ENCODE measurements around the gene ECI2.

Gene ECI2, protein sequence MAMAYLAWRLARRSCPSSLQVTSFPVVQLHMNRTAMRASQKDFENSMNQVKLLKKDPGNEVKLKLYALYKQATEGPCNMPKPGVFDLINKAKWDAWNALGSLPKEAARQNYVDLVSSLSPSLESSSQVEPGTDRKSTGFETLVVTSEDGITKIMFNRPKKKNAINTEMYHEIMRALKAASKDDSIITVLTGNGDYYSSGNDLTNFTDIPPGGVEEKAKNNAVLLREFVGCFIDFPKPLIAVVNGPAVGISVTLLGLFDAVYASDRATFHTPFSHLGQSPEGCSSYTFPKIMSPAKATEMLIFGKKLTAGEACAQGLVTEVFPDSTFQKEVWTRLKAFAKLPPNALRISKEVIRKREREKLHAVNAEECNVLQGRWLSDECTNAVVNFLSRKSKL

DNA sequence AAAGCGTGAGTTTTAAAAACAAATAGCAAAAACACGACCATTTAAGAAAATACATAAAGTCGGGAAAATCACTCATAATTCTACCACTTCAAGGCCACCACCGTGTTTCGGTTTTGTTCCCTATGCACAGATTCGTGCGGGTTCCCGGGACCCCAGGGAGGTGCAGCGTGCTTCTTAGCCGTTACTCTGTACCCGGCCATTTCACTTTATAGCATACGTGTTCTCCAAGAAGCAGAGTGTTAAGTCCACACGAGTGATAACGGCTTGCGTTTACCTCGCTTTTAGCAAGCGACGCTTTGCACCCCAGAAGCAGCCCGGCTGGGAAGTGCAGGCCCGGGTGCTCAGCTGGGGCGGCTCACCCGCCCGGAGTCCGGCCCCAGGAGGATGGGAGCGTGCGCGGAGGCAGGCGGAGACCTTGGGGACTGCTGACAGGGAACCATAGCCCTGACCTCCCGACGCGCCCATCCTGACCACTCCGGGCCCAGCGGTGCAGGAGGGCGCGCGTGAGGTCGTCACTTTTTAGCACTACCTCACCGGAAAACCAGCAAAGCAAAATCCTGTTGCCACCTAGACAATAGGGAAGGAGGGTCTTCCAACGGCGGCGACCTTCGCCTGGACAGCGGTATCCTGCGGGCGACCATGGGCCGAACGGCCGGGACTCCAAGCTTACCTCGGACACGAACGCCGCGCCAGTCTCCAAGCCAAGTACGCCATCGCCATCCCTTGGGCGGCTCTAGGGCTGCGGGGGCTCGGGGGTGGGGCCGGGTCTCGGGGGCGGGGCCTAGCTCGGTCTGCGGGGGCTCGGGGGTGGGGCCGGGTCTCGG is at the start of gene ECI2:
ECI2 (minus strand) TSS at position 735 of the 824 bp plus-strand sequence; CDS start at position 720, 15 bp downstream.
- peak; percentile 81 for DNase-seq

DNA sequence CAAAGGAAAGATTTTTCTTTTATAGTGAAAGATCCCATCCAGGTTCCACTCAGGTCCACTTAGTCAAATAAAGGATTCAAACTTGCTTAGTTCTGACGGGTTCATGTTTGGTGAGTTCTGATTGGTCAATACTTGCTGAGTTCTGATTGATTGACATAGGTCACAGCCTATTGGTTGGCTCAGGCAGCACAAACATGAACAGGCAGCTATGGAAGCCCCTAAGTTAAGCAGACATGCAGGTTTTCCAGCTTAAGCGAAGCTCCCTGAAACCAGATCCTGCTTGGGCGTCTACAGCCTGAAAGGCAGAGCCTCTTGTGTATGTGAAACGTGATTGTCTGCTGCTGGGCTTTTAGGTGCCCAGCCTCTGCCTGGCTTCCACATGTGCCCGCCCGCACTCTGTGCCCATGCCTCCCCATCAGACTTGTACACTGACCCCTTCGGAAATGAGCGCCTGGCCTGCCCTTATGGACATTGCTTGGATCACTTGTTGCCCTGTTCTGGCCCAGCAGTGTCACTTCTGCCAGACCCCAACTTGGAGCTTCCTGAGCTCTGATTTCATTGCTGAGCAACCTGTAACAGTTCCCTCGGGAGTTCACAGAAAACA is 45.4 kb upstream of the ECI2 start:
- peak; percentile 24 for DNase-seq

DNA sequence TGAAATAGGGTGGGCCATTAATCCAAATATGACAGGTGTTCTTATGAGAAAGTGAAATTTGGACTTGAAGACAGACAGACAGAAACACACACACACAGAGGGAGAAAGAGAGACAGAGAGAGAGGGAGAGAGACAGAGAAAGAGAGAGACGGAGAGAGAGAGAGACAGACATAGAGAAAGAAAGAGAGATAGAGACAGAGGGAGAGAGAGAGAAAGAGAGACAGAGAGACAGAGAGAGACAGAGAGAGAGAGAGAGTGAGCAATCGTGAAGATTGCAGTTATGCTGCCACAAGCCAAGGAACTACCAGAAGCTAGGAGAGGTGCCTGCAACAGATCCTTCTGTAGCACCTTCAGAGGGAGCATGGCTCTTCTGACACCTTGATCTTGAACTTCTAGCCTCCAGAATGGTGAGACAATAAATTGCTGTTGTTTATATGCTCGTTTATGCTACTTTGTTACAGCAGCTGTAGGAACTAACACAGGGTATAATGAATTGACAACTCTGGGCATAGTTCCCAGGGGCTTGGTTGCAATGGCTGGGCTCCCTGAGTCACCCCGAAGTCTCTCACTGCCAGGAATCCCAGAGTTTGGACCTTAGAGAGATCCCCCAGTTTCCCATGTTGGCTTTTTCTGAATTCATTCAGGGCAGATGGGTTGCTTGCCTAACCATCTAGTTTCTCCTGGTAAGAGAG is 44.7 kb upstream of the ECI2 start:
- DNase-seq: no peak

DNA sequence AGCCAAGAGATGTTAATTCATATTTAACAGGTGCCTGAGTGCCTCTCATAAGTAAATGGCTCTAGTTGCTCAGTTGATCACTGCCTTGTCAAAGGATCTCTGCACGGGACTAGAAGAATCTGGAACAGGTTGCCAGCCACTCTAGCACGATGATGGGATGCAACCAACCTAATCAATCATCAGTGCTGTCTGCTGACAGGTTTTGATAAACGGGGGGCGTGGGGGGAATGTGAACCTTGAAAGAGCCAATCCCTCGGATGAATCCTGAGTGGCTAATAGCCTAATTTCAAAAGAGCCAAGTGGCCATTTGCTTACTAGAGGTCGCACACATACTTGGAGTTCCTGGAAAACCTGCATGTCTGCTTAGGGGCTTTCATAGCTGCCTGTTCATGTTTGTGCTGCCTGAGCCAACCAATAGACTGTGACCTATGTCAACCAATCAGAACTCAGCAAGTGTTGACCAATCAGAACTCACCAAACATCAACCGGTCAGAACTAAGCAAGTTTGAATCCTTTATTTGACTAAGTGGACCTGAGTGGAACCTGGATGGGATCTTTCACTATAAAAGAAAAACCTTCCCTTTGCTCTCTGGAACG is 43.5 kb upstream of the ECI2 start:
- DNase-seq: no peak

DNA sequence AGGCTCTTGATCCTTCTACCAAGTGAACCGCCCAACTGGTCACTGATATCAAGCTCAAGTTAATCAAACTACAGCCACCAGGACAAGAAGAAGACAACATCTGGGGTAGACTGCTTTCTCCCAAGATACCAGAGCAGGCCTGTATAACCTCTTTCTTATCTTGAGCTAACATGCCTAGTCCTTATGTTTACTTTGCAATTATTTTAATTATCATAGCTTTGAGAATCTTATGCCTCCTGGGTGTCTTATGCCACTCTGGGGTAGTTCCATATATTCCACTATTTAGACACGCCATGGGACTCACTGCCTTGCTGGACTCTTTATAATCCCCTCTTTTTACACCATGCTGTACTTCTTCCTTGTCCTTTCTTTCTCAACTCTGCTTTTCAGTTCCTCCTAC is 41.5 kb upstream of the ECI2 start:
- no peak for DNase-seq

DNA sequence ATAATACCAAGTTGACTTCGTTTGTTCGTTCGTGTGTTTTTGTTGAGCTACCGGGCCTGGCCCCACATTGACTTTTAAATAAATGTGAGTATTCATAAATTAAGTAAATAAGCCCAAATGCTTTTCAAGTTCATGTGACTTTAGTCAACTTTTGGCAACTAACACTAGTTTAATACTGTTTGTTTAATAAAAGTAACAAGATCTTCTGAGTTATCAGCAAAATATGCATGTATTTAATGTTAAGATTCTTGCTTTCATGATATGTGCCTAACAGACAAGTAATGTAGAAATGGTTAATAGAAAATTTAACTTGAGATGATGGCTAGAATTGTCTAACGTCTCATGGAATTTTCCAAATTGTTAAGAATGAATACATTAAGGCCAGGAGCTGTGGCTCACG is 38.7 kb upstream of the ECI2 start:
- no peak for DNase-seq

DNA sequence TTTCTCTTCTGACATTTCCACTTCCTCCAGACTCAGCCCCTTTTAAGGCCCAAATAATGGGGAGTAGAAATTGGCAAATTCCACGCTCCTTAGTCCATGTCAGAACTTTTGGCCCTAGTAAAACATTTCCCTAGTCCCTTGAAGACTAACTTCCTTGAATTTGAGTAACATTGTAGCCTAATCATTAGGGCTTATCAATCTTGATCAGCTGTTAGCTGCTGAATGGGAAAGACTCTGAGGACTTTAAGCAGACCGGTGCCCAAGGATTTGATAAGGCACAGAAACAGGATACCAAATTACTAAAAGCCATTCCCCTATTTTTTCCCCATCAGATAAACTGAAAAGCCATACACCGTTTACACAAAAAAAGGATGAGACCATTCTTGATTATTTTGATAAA is 37.0 kb upstream of the ECI2 start:
- DNase-seq: no peak

DNA sequence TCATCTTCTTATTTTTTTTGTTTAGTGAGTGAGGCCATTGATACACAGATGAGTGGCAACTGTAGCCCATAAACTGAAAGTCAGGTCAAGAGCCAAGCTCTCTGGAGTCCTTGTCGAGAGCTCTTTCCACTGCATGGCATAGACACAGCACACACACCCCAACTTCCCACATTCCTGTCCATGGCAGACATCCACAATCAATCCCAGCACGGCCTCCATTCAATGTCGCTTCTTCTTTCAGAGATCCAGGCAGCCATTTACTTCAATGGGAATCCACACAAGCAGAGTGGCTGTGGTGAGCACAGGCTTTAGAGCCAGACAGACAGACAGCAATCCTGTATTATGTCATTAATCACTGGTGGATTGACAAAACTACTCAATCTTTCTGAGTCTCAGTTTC is 34.9 kb upstream of the ECI2 start:
- no peak for DNase-seq

DNA sequence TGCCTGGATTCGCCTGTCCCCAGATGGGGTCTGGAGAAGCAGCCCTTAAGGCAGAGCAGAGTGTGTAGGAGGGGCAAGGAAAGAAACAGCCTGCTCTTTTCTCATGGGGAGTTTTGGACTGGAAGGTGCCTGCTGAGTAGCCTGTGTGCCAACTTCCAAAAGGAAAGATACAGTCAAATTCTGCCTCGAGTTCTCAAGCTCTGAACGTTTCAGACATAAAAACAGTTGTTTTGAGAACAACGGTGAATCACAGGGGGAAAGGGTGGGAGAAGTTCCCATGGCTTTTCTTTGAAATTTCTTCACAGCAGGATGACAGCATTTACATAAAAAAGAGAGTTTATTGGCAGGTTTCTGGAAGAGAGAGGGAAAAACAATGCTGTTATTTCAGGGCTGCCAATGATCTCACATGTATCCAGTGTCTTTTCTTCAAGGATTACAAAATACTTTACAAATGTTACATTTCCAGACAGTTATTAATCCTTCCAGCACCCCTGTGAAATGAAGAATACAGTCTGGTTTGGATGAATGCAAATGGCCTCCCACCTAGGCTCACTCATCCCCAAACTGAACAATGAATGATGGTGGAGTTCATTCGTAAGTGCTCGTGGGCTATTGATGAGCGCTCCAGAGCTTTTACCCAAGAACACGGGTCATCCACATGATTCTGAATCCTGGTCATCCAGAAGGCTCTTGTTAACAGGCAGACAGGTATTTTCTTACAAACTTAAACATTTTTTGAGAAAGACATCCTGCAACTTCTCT is 33.8 kb upstream of the ECI2 start:
- DNase-seq: no peak

DNA sequence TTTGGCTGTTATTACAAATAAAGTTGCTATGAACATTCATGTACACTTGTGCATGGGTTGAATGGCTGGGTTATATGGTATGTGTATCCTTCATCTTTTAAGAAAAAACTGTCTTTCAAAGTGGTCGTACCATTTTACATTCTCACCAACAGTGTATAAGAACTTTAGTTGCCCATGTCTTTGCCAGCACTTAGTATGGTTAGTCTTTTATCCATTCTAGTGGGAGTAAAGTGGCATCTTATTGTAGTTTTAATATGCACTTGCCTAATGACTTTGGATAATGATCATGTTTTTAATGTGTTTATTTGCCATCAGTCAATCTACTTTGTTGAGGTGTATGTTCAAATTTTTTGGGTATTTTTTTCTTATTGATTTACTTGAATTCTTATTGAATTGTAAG is 32.5 kb upstream of the ECI2 start:
- no peak for DNase-seq

DNA sequence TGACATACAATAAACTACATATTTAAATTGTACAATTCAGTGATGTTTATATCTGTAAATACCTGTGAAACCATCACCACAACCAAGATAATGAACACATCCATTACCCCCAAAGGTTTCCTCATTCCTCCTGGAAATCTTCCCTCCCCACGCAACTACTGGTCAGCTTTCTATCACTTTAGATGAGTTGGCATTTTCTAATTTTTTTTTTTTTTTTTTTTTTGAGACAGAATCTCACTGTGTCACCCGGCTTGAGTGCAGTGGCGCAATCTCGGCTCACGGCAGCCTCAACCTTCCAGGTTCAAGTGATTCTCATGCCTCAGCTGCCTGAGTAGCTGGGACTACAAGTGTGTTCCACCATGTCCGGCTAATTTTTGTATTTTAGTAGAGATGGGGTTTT is 31.7 kb upstream of the ECI2 start:
- DNase-seq: no peak

DNA sequence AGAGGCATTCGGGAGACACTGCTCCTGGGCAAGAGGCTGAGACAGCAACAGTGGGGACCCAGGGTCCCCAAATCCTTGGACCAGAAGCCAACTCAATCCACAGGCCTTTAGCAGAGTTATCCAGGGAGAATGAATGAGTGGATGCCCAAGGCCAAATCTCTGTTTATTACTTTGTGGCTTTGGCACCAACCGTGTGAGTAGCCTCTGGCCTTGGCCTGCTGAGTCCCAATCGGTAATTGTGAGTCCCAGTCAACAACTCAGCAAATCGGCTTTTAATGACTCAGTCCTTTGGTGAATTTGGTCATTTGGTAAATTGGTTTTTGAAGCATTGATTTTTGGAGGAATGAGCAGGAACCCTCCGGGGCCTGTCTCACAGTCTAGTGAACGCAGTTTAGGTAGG is 29.1 kb upstream of the ECI2 start:
- DNase-seq: no peak

DNA sequence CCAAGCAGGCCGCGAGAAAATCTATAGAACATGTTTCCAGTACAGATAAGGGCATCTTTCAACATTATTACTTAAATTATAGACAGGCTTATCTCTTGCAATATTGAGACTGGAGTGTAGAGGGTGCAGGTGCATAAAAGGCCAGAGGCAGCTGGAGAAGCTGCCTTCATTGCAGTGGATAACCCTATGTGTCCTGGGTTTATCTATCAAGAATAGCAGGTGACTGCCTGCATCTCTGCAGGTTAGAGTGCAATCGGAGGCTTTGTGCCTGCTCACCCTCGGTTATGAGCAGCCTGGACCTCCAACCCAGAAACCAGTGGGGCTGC is 28.7 kb upstream of the ECI2 start:
- DNase-seq: no peak

DNA sequence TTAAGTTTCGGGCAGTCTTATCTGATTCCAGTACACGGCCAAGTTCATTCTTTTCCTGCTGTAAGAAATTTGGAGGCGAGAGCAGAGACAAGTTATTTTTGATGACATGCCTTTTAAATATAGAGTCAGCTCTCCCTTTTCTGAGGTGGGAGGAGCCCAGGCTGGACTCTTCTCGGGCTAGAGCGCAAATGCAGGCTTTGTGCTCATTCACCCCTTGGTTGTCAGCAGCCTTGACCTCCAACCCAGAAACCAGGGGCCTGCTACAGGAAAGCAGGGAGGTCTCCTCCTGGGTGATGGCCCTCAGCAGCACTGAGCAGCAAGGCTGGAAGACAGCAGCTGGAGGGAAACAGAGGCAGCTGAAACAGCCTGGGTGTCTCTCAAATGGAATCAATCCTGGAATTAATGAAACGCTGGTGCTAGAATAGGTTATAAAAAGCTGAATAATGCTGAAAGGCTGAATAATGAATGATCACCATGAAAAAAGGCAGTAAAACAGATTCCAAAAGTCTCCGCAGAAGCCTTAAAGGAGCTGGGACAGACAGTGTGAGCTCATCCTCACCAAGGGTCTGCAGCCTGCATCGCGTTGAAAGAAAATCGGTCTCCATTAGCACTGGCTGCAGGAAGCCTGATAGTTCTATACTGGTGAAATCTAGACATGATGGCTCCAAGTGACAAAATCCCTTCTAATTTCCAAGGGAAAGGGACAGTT is 28.2 kb upstream of the ECI2 start:
- DNase-seq: no peak

DNA sequence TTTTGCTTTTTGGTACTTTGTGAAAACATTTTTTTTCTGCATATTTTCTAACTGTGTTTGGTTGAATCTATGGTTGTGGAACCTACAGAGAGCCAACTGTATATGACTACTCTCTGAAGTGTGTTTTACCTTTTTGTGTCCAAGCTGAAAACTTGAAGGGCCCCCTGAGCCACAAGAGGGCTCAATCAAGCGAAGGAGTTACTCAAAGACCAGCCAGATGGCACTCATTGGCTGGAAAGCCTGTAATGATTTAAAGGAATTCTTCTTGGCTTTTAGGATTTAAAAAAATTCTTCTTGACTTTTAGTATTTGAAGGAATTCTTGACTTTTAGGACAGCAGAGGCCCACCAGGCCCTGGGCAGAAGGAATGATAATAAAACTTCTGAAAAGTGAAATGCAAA is 27.0 kb upstream of the ECI2 start:
- DNase-seq: no peak

DNA sequence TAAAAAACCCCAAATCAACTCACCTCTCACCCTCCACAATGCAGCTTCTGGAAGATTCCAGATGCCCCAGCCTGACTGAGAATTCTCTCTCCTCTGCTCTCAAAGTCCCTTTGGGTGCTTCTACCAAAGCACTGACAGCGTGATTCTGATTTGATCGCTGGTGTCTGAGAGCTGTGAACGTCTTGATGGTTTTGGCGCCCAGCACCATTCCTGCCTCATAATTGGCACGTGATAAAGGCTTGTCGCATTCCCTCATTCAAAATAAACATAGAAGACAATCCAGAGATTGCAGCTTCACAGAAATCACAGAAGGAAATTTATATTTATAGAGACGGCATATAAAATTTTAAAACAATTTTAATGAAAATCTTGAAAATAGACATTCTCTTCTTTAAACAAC is 24.1 kb upstream of the ECI2 start:
- DNase-seq: no peak

DNA sequence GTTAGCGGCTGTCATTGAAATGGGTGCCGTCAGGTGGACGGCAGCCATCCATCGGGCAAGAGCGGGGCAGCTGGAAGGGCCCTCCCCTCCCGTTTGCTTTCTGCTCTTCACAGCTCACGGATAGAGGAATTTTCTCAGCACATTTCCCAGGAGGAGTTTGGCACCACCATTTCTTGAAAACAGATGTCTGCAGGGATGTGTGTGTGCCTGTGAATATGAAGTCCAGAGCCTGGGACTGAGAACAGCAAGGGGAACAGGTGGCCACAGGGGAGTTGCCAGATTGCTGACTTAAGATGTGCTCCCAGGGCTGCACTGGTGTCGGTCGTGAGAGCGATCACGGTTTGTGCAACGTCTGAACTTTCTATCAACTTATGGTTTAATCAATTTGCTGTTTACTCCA is 22.1 kb upstream of the ECI2 start:
- no peak for DNase-seq

DNA sequence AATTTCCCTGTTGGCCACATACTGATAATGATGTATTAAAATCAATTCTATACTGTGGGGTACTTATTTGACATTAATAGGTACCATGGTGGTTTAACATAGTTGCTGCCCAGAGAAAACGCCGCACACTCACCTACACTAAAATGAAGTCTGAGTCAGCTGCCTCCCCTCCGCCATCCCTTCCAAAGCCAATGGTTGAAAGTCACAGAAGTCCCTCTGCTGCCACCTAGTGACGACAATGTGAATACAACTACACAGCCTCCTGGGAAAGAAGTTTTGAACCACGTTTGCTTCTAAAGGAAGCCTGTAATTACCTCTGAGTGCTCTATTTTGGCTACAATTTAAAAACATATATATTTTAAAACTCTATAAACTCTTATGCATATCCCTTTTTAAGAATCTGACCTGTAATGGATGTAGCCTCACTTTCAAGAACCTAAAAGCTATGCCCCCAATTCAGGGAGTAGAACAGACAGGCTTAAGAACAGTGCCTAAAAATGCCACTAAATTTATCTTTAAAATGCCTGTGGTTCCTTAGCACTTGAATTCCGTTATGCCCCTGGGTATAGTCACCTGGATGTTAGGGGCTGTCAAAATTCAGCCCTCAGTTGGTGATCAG is 20.6 kb upstream of the ECI2 start:
- peak; percentile 84 for DNase-seq

DNA sequence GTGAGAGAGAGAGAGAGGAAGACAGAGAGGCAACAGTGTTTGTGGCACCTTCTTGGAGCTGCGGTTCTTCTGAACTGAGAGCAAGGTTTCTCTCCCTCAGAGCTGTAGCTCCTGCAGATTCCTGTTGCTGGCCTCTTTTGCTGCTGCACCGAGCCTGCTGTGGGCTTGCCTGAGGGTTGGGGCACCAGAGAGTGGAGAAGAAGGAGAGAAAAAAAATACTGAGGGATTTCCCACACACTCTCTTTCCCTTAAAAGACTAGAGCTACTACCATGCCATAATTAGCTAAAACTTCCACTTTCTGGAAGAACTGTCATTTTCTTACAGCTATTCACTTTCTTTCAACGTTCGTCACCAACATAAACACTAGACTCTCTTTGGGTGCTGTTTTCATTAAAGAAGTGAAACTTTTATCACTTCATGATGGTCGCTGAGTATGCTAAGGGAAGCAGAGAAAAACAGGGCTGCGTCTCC is 18.2 kb upstream of the ECI2 start:
- DNase-seq: no peak

DNA sequence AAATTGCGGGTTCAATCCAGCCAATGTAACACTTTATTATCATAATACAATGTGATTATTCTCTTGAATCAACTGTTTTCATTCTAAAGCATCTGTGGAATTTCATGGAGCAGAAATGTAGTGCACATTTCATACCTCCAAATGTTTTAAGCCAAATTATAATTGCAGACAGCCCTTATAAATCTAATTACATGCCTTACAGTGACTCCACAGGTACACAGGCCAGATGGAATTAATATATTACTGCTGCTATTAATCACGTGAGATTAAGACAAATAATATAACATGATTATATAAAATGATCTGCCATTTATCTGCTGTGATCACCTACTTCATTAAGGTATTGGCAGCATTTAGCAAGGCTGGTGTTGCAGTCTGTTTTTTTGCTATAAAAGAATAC is 9.7 kb upstream of the ECI2 start:
- DNase-seq: no peak

DNA sequence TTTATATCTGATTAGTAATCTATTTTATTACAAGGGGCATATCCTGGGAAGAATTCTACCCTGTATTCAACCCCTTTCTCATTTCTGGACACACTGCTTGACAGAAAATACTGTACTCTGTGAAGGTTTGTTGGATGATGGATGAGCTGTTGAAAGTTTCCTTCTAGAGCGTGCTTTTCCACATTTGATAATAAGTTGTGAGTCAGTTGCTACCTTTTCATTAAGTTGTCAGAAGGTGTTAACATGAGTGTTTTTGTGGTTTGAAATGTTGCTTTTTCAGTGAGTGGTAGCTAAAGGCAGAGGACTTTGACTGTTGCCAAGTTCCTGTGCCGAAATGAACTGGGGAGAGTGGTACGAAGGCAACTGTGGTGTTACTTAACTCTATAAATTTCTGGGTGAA is 3.9 kb upstream of the ECI2 start:
- no peak for DNase-seq

Data from NCI-H69 (cell line).